ENCODE data around the gene RPS27L. TPM values are rescaled to one million over a fixed set of nuclear protein-coding genes. Genes with fewer than 3 reads are reported as not detected.

The RPS27L gene
- total RNA-seq, 1 experiment from 2014 or later = 154 TPM

- intact Hi-C loops (cut with micrococcal nuclease) = no loop called here
Observed at GRCh38 chr15:63112871-63113270, 44.4 kb downstream of the RPS27L start.

DNA sequence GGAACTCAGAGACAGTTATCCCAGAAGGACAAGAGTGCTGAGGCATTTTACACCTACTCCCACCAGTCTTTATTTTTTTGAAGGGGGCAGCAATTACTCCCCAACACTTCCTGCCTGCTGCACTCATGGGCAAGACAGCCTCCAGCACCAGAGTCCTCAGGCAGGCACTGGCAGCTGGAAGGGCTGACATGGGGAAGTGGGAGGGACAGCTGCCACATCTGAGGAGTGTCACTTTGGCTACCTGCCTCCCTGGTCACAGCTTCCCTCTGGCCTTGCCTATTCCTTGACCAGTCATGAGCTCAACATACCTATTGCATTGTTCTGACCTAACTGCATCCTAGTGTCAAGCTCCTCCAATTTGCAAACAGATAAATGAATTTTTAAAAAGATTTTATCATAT is 45.8 kb downstream of the RPS27L start:
- Mint-ChIP-seq H3K4me3 (ENCODE audit: unreplicated experiment) (no peak overlapping the region), H3K4me1 (ENCODE audit: insufficient read depth, unreplicated experiment) (peaks cover 4% of the 10 kb centered on the region), H3K27ac (ENCODE audit: low read depth, unreplicated experiment) (no peak overlapping the region), H3K36me3 (ENCODE audit: insufficient read depth, unreplicated experiment) (peaks cover 7% of the 10 kb centered on the region), H3K27me3 (ENCODE audit: insufficient read depth, unreplicated experiment) (no peaks in the 10 kb centered on the region), H3K9me3 (ENCODE audit: unreplicated experiment) (no peaks in the 10 kb centered on the region)
- no peak for DNase-seq (ENCODE audit: unreplicated experiment)
- TF ChIP-seq, protein P1, sequence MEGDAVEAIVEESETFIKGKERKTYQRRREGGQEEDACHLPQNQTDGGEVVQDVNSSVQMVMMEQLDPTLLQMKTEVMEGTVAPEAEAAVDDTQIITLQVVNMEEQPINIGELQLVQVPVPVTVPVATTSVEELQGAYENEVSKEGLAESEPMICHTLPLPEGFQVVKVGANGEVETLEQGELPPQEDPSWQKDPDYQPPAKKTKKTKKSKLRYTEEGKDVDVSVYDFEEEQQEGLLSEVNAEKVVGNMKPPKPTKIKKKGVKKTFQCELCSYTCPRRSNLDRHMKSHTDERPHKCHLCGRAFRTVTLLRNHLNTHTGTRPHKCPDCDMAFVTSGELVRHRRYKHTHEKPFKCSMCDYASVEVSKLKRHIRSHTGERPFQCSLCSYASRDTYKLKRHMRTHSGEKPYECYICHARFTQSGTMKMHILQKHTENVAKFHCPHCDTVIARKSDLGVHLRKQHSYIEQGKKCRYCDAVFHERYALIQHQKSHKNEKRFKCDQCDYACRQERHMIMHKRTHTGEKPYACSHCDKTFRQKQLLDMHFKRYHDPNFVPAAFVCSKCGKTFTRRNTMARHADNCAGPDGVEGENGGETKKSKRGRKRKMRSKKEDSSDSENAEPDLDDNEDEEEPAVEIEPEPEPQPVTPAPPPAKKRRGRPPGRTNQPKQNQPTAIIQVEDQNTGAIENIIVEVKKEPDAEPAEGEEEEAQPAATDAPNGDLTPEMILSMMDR (IDR thresholded peaks at IDR 0.05; ENCODE audit: unreplicated experiment) = no peak
- intact Hi-C loops (cut with micrococcal nuclease) = no loop called here
- CTCF ChIA-PET = interaction anchor here (0.7 kb wide), 1 partner anchor 302 kb away, joined by 4 read pairs; no protein-coding TSS in a partner anchor
- BruUV-seq (replicated peaks) = no TSS peak
- POLR2A ChIA-PET = no interaction called here

More at GRCh38 chr15:63112871-63113270, 44.4 kb downstream of the RPS27L start:
- ChIA-PET POLR2A (no interaction called here), CTCF (no interaction called here)
- Mint-ChIP-seq H3K36me3 (ENCODE audit: insufficient read depth, unreplicated experiment) (peaks cover 7% of the 10 kb centered on the region), H3K9me3 (ENCODE audit: unreplicated experiment) (no peaks in the 10 kb centered on the region), H3K27ac (ENCODE audit: low read depth, unreplicated experiment) (no peak overlapping the region), H3K4me3 (ENCODE audit: unreplicated experiment) (no peak overlapping the region), H3K27me3 (ENCODE audit: insufficient read depth, unreplicated experiment) (no peaks in the 10 kb centered on the region), H3K4me1 (ENCODE audit: insufficient read depth, unreplicated experiment) (peaks cover 4% of the 10 kb centered on the region)
- TF ChIP-seq, protein P1 (IDR thresholded peaks at IDR 0.05; ENCODE audit: unreplicated experiment) = no peak
- DNase-seq (ENCODE audit: unreplicated experiment) = no peak
- no TSS peak for BruUV-seq (replicated peaks)

DNA sequence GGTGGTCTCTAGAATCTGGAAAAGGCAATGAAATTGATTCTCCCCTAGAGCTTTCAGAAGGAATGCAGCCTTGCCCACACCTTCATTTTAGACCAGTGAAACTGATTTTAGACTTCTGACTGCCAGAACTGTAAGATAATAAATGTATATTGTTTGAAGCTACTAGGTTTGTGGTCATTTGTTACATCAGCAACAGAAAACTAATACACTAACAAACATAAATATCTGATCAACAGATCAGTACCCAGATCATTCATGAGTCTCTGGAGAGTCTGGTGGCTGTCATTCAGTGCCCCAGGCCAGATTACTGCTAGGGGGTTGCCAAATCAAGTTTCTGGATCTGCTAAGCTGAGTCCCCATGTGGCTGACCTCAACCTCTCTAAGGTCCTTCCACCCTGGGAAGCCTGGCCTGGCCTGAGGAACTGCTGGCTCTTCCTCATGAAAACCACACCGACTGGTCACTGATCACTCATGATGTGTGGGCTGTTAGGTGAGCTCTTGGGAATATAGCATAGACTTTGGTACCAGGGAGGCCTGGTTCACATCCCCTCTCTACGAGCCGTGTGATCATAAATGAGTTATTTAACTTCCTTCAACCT is 46.8 kb downstream of the RPS27L start:
- peaks cover 7% of the 10 kb centered on the region for H3K36me3 Mint-ChIP-seq (ENCODE audit: insufficient read depth, unreplicated experiment)
- H3K9me3 Mint-ChIP-seq (ENCODE audit: unreplicated experiment) = no peaks in the 10 kb centered on the region
- H3K27ac Mint-ChIP-seq (ENCODE audit: low read depth, unreplicated experiment) = no peak overlapping the region
- no peaks in the 10 kb centered on the region for H3K27me3 Mint-ChIP-seq (ENCODE audit: insufficient read depth, unreplicated experiment)
- no TSS peak for BruUV-seq (replicated peaks)
- H3K4me1 Mint-ChIP-seq (ENCODE audit: insufficient read depth, unreplicated experiment) = peaks cover 4% of the 10 kb centered on the region
- POLR2A ChIA-PET = no interaction called here
- DNase-seq (ENCODE audit: unreplicated experiment) = no peak
- CTCF ChIA-PET = interaction anchor here (0.7 to 3.1 kb wide), 2 partner anchors 16 to 303 kb away, joined by 4 to 13 read pairs; no protein-coding TSS in a partner anchor
- intact Hi-C loops (cut with micrococcal nuclease) = no loop called here
- H3K4me3 Mint-ChIP-seq (ENCODE audit: unreplicated experiment) = no peak overlapping the region
- TF ChIP-seq, protein P1 (IDR thresholded peaks at IDR 0.05; ENCODE audit: unreplicated experiment) = no peak

DNA sequence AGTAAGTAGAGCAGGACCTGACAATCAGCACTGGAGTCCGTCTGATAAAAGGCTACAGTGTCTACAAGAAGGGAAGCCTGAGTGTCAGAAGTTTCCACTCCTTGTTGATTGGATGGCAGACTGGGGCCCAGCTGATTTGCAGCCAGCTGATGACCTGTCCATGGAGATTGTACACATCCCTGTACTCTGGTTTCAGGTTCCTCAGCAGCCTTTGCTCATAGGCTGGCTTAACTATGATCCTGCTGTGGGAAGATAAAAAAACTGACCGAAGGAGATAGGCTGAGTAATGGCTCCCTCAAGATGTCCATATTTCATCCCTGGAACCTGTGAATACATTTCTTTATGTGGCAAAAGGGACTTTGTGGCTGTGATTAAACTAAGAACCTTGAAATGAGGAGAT is 47.4 kb downstream of the RPS27L start:
- ChIA-PET CTCF (interaction anchor here (0.6 to 3.1 kb wide), 4 partner anchors 16 to 760 kb away, joined by 3 to 13 read pairs (median 5); no protein-coding TSS in a partner anchor), POLR2A (interaction anchor here (0.6 to 0.7 kb wide), 2 partner anchors 9 to 189 kb away, joined by 3 to 4 read pairs; no protein-coding TSS in a partner anchor)
- peaks cover 7% of the 10 kb centered on the region for H3K36me3 Mint-ChIP-seq (ENCODE audit: insufficient read depth, unreplicated experiment)
- H3K27me3 Mint-ChIP-seq (ENCODE audit: insufficient read depth, unreplicated experiment) = no peaks in the 10 kb centered on the region
- TF ChIP-seq, protein P1 (IDR thresholded peaks at IDR 0.05; ENCODE audit: unreplicated experiment) = no peak
- no peaks in the 10 kb centered on the region for H3K9me3 Mint-ChIP-seq (ENCODE audit: unreplicated experiment)
- intact Hi-C loops (cut with micrococcal nuclease) = no loop called here
- H3K27ac Mint-ChIP-seq (ENCODE audit: low read depth, unreplicated experiment) = no peak overlapping the region
- H3K4me1 Mint-ChIP-seq (ENCODE audit: insufficient read depth, unreplicated experiment) = peaks cover 4% of the 10 kb centered on the region
- no peak overlapping the region for H3K4me3 Mint-ChIP-seq (ENCODE audit: unreplicated experiment)
- no peak for DNase-seq (ENCODE audit: unreplicated experiment)
- no TSS peak for BruUV-seq (replicated peaks)
